CD4-positive, alpha-beta T cell treated with Interleukin-4 for 4 hours (primary cell): ENCODE measurements around the gene BBLN.
"Not testable (repeated sequence)": the region's sequence is repeated elsewhere in the genome, so short reads cannot be mapped to it uniquely, and the experiment has no call there.

Experiments
- DNase-seq: peaks from one replicate; pipeline ENCODE4 v3.0.0-alpha.2; 2020

BBLN gene

GRCh38 chr9:128163523-128164306, 3.6 kb downstream of the BBLN start:
- no peak for DNase-seq

- DNase-seq: no peak
These were observed 4.3 kb downstream of the BBLN start for GRCh38 chr9:128164307-128164885.

GRCh38 chr9:128166169-128166568, 6.1 kb downstream of the BBLN start:
- no peak for DNase-seq

- no peak for DNase-seq
These were observed 7.1 kb downstream of the BBLN start for GRCh38 chr9:128167209-128167608.

GRCh38 chr9:128168731-128169308, 8.8 kb downstream of the BBLN start:
- DNase-seq: no peak

- DNase-seq: no peak
These were observed 9.4 kb downstream of the BBLN start for GRCh38 chr9:128169492-128169891.

GRCh38 chr9:128169925-128170324, 9.9 kb downstream of the BBLN start:
- no peak for DNase-seq

GRCh38 chr9:128174062-128174461, 14.0 kb downstream of the BBLN start:
- no peak for DNase-seq

GRCh38 chr9:128175102-128175563, 15.1 kb downstream of the BBLN start:
- no peak for DNase-seq

- DNase-seq: no peak
These were observed 15.7 kb downstream of the BBLN start for GRCh38 chr9:128175726-128176125.

- no peak for DNase-seq
These were observed 18.9 kb downstream of the BBLN start for GRCh38 chr9:128178806-128179431.

- no peak for DNase-seq
These were observed 19.9 kb downstream of the BBLN start for GRCh38 chr9:128180001-128180400.

- no peak for DNase-seq
These were observed 20.4 kb downstream of the BBLN start for GRCh38 chr9:128180447-128180846.

GRCh38 chr9:128181480-128181879, 21.4 kb downstream of the BBLN start:
- DNase-seq: not testable (repeated sequence)

- no peak for DNase-seq
These were observed 23.0 kb downstream of the BBLN start for GRCh38 chr9:128182893-128183588.

- no peak for DNase-seq
These were observed 26.2 kb downstream of the BBLN start for GRCh38 chr9:128185979-128186965.

GRCh38 chr9:128187361-128187760, 27.3 kb downstream of the BBLN start:
- DNase-seq: no peak

GRCh38 chr9:128188209-128188608, 28.1 kb downstream of the BBLN start:
- DNase-seq: no peak

- no peak for DNase-seq
These were observed 29.9 kb downstream of the BBLN start for GRCh38 chr9:128190013-128190412.

- no peak for DNase-seq
These were observed 30.7 kb downstream of the BBLN start for GRCh38 chr9:128190516-128191405.
